IMR-90 (cell line): Measurements from ENCODE around the gene MIS18A.

Experiments
- BHLHE40 ChIP-seq: fragments of 150-350 bp; IDR thresholded peaks from 2 replicates; pipeline ENCODE4 v1.6.1; 2016; ENCODE audit warnings: mild to moderate bottlenecking, low read depth, low read length
- CEBPB ChIP-seq: IDR thresholded peaks from 2 replicates; pipeline ENCODE4 v1.6.1; 2012; ENCODE audit warnings: low read depth, low read length, improper control_type of control experiment
- CHD1 ChIP-seq: IDR thresholded peaks from 2 replicates; pipeline ENCODE4 v1.6.1; 2012; ENCODE audit warnings: low read depth, low read length, improper control_type of control experiment
- CTCF ChIP-seq: conservative IDR thresholded peaks from 2 replicates; pipeline ENCODE4 v1.5.1; 2012; ENCODE audit warnings: mild to moderate bottlenecking, low read depth, low read length, improper control_type of control experiment
- ELK1 ChIP-seq: fragments of 150-350 bp; IDR thresholded peaks from 2 replicates; pipeline ENCODE4 v1.6.1; 2016; ENCODE audit warnings: low read depth, mild to moderate bottlenecking, low read length, moderate library complexity, borderline replicate concordance
- FOS ChIP-seq: fragments of 150-350 bp; IDR thresholded peaks from 2 replicates; pipeline ENCODE4 v1.6.1; 2016; ENCODE audit warnings: low read depth, low read length
- MAFK ChIP-seq: IDR thresholded peaks from 2 replicates; pipeline ENCODE4 v1.6.1; 2012; ENCODE audit warnings: low read depth, low read length, improper control_type of control experiment
- POLR2A ChIP-seq: IDR thresholded peaks from 2 replicates; pipeline ENCODE4 v1.6.1; 2012; ENCODE audit warnings: mild to moderate bottlenecking, low read depth, low read length
- RAD21 ChIP-seq: IDR thresholded peaks from 2 replicates; pipeline ENCODE4 v1.6.1; 2012; ENCODE audit warnings: low read length, improper control_type of control experiment
- RFX5 ChIP-seq: IDR thresholded peaks from 2 replicates; pipeline ENCODE4 v1.8.0; 2012; ENCODE audit warnings: low read depth, mild to moderate bottlenecking, low read length, moderate library complexity
- SMC3 ChIP-seq: fragments of 150-350 bp; IDR thresholded peaks from 2 replicates; pipeline ENCODE4 v1.6.1; 2016; ENCODE audit warnings: low read depth, mild to moderate bottlenecking, antibody characterized with exemption, low read length, moderate library complexity
- TF ChIP-seq, protein P1 (sequence below): fragments of 150-350 bp; IDR thresholded peaks from 2 replicates; pipeline ENCODE4 v1.6.1; 2017; ENCODE audit warnings: mild to moderate bottlenecking, antibody characterized with exemption, low read length, low read depth

DNA sequence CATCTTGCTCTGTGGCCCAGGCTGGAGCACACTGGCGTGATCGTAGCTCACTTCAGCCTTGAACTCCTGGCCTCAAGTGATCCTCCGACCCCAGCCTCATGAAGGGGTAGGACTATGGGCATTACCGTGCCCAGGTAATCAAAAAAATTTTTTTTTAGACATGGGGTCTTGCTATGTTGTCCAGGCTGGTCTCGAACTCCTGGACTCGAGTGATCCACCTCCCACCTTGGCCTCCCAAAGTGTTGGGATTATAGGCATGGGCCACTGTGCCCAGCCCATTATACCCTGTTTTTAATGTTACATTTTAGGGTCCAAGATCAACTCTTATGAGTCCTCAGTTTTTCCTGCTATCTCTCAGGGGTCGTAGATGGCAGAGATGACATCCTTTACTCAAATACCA is 26.1 kb upstream of the MIS18A start:
- TF ChIP-seq CEBPB (no peak), FOS (no peak), CTCF (no peak), POLR2A (no peak), RAD21 (no peak), CHD1 (no peak), BHLHE40 (no peak), MAFK (no peak), ELK1 (no peak), SMC3 (no peak), RFX5 (no peak)
- TF ChIP-seq, protein P1, sequence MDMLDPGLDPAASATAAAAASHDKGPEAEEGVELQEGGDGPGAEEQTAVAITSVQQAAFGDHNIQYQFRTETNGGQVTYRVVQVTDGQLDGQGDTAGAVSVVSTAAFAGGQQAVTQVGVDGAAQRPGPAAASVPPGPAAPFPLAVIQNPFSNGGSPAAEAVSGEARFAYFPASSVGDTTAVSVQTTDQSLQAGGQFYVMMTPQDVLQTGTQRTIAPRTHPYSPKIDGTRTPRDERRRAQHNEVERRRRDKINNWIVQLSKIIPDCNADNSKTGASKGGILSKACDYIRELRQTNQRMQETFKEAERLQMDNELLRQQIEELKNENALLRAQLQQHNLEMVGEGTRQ: no peak
